HG03460 (cell line): ENCODE results near the gene DHDH.
A peak's percentile ranks its signal among the peaks of the same experiment; 100 is the strongest.
"Not testable (repeated sequence)": the region's sequence is repeated elsewhere in the genome, so short reads cannot be mapped to it uniquely, and the experiment has no call there.

ENCODE experiments used
- ATAC-seq: cut with Tn5 transposase; IDR thresholded peaks from one replicate; pipeline ENCODE4 v1.9.1; 2021; ENCODE audit not compliant: unreplicated experiment

The DHDH gene

GRCh38 chr19:48933382-48933932, at the start of gene DHDH:
Gene DHDH (plus strand): TSS chr19:48933699. CDS start chr19:48933722, 23 bp downstream.
- no peak for ATAC-seq

- no peak for ATAC-seq
Measured at GRCh38 chr19:48883726-48884125, 49.8 kb upstream of the DHDH start.

- ATAC-seq: no peak
Measured at GRCh38 chr19:48887861-48888612, 45.5 kb upstream of the DHDH start.

- not testable (repeated sequence) for ATAC-seq
Measured at GRCh38 chr19:48889496-48889895, 44.0 kb upstream of the DHDH start.

- ATAC-seq: no peak
Measured at GRCh38 chr19:48890551-48890950, 42.9 kb upstream of the DHDH start.

GRCh38 chr19:48895226-48895625, 38.3 kb upstream of the DHDH start:
- ATAC-seq: no peak

GRCh38 chr19:48896191-48896720, 37.2 kb upstream of the DHDH start:
- no peak for ATAC-seq

- ATAC-seq: no peak
Measured at GRCh38 chr19:48897181-48897580, 36.3 kb upstream of the DHDH start.

- ATAC-seq: not testable (repeated sequence)
Measured at GRCh38 chr19:48899386-48899749, 34.1 kb upstream of the DHDH start.

- ATAC-seq: peak; percentile 90
Measured at GRCh38 chr19:48899781-48900476, 33.6 kb upstream of the DHDH start, which contains the start of gene NUCB1. Gene NUCB1 (plus strand): TSS chr19:48900312. CDS start chr19:48900797, 485 bp downstream.

GRCh38 chr19:48900477-48901406, 32.8 kb upstream of the DHDH start:
- ATAC-seq: no peak

GRCh38 chr19:48902291-48902690, 31.2 kb upstream of the DHDH start:
- not testable (repeated sequence) for ATAC-seq

- ATAC-seq: not testable (repeated sequence)
Measured at GRCh38 chr19:48903788-48904187, 29.7 kb upstream of the DHDH start.

GRCh38 chr19:48905664-48906063, 27.8 kb upstream of the DHDH start:
- no peak for ATAC-seq

GRCh38 chr19:48906324-48906723, 27.2 kb upstream of the DHDH start:
- ATAC-seq: no peak

GRCh38 chr19:48907671-48908070, 25.8 kb upstream of the DHDH start:
- ATAC-seq: no peak

- not testable (repeated sequence) for ATAC-seq
Measured at GRCh38 chr19:48909424-48910077, 23.9 kb upstream of the DHDH start.

- no peak for ATAC-seq
Measured at GRCh38 chr19:48910803-48911202, 22.7 kb upstream of the DHDH start.

GRCh38 chr19:48913114-48913889, 20.2 kb upstream of the DHDH start:
- ATAC-seq: no peak
